Sigmoid colon (tissue), 7 donors: ENCODE data around the gene CPS1. TPM values are rescaled to one million over a fixed set of nuclear protein-coding genes. Genes with fewer than 3 reads are reported as not detected.

Source experiments
- DNase-seq: peaks from one replicate; pipeline ENCODE4 v3.0.0-alpha.2; 2019
- H3K27ac ChIP-seq, 4 donors: fragments of 200-600 bp; sonication (generic); one replicate each; pipeline ENCODE4 v1.5.1; 2016 to 2019; ENCODE audit warnings: mild to moderate bottlenecking in 1 of 4
- H3K27me3 ChIP-seq, 3 donors: fragments of 200-600 bp; sonication (generic); one replicate each; pipeline ENCODE4 v1.5.1; 2019; ENCODE audit warnings: mild to moderate bottlenecking in 1 of 3
- H3K36me3 ChIP-seq, 4 donors: fragments of 200-600 bp; sonication (generic); one replicate each; pipeline ENCODE4 v1.5.1; 2016 to 2019
- H3K4me1 ChIP-seq, 4 donors: fragments of 200-600 bp; sonication (generic); one replicate each; pipeline ENCODE4 v1.5.1; 2017 to 2019
- H3K4me3 ChIP-seq, 4 donors: fragments of 200-600 bp; sonication (generic); one replicate each; pipeline ENCODE4 v1.5.1; 2017 to 2019; ENCODE audit warnings: mild to moderate bottlenecking in 2 of 4, moderate library complexity in 1 of 4
- H3K9me3 ChIP-seq, 4 donors: fragments of 200-600 bp in 3 of 4; sonication (generic) in 3 of 4; one replicate each; pipeline versions ENCODE4 v1.5.1 to v1.6.1; 2013 to 2019
- EP300 ChIP-seq, 4 donors: sonication (generic); formaldehyde crosslinking; IDR thresholded peaks; one replicate each; pipeline ENCODE4 v1.6.1; 2017; ENCODE audit warnings: antibody characterized with exemption in 4 of 4
- POLR2A ChIP-seq, 2 donors: fragments of 450-650 bp; IDR thresholded peaks; one replicate each; pipeline ENCODE4 v1.6.1; 2016; ENCODE audit warnings: antibody characterized with exemption in 2 of 2, mild to moderate bottlenecking in 2 of 2, moderate library complexity in 2 of 2
- POLR2AphosphoS5 ChIP-seq, 4 donors: sonication (generic); formaldehyde crosslinking; IDR thresholded peaks; one replicate each; pipeline ENCODE4 v1.6.1; 2017; ENCODE audit warnings: antibody characterized with exemption in 4 of 4
- WGBS, 2 donors: extraction: QIAGEN DNeasy Blood & Tissue Kit; methylation state at CpG; one replicate each; pipeline ENCODE4 v1.1.7; 2013; 5-methylcytosine and 5-hydroxymethylcytosine counted together
- intact Hi-C: fragments of 100-400 bp; cut with DNase I; formaldehyde crosslinking; loops from one replicate; pipeline ENCODE4 v1.15.1; 2023
- polyA plus RNA-seq, 3 donors: library from polyadenylated mRNA; stranded (reverse); fragments of 200-250 nt; gene quantifications; one replicate each; pipeline ENCODE4 v1.2.3, GENCODE V29; 2013
- total RNA-seq, 4 donors: library from RNA; depleted of rRNA; stranded (reverse); fragments of >200 nt; gene quantifications; one replicate each; pipeline ENCODE4 v1.1.0, GENCODE V29; 2016
- TF ChIP-seq, protein P1 (sequence below), 4 experiments: fragments of 450-650 bp in 3 of 4; fragments of 200-600 bp in 1 of 4; IDR thresholded peaks; one replicate each; pipeline ENCODE4 v1.5.1; 2016 to 2019; ENCODE audit warnings: antibody characterized with exemption in 4 of 4, mild to moderate bottlenecking in 3 of 4, moderate library complexity in 2 of 4
- donor health status: healthy with polysubstance abuse.
- donor health status: Bipolar disorder and iron deficiency.
- donor health status: healthy.

CPS1 gene
- total and polyA plus RNA-seq, 7 donors = 0.29 to 2.9 (median 2.2) TPM; not detected in 2

GRCh38 chr2:210713122-210713521 is 156.7 kb downstream of the CPS1 start:
- H3K27me3 ChIP-seq = no peaks in the 10 kb centered on the region
- no peak for DNase-seq
- no peak overlapping the region for H3K4me3 ChIP-seq
- no peaks in the 10 kb centered on the region for H3K36me3 ChIP-seq
- H3K9me3 ChIP-seq = no peaks in the 10 kb centered on the region
- intact Hi-C loops = no loop called here
- TF ChIP-seq, protein P1, sequence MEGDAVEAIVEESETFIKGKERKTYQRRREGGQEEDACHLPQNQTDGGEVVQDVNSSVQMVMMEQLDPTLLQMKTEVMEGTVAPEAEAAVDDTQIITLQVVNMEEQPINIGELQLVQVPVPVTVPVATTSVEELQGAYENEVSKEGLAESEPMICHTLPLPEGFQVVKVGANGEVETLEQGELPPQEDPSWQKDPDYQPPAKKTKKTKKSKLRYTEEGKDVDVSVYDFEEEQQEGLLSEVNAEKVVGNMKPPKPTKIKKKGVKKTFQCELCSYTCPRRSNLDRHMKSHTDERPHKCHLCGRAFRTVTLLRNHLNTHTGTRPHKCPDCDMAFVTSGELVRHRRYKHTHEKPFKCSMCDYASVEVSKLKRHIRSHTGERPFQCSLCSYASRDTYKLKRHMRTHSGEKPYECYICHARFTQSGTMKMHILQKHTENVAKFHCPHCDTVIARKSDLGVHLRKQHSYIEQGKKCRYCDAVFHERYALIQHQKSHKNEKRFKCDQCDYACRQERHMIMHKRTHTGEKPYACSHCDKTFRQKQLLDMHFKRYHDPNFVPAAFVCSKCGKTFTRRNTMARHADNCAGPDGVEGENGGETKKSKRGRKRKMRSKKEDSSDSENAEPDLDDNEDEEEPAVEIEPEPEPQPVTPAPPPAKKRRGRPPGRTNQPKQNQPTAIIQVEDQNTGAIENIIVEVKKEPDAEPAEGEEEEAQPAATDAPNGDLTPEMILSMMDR (IDR thresholded peaks at IDR 0.05) = no peak
- 41 to 91% methylated on average over 2 of the region's 2 CpGs for WGBS, 2 donors
- H3K4me1 ChIP-seq = no peaks in the 10 kb centered on the region
- H3K27ac ChIP-seq = no peak overlapping the region

- Histone ChIP-seq H3K4me1 (no peaks in the 10 kb centered on the region), H3K4me3 (no peak overlapping the region), H3K9me3 (no peaks in the 10 kb centered on the region), H3K27me3 (no peaks in the 10 kb centered on the region), H3K36me3 (no peaks in the 10 kb centered on the region), H3K27ac (no peak overlapping the region)
- DNase-seq = no peak
- no peak for TF ChIP-seq POLR2A (IDR thresholded peaks at IDR 0.05)
- TF ChIP-seq, protein P1 (IDR thresholded peaks at IDR 0.05) = no peak
- no peak for TF ChIP-seq POLR2AphosphoS5 (IDR thresholded peaks at IDR 0.05)
- TF ChIP-seq EP300 (IDR thresholded peaks at IDR 0.05) = no peak
- intact Hi-C loops = no loop called here
- 77 to 88% methylated on average over 5 of the region's 5 CpGs for WGBS, 2 donors
These were observed 159.2 kb downstream of the CPS1 start for GRCh38 chr2:210715560-210716082.

DNA sequence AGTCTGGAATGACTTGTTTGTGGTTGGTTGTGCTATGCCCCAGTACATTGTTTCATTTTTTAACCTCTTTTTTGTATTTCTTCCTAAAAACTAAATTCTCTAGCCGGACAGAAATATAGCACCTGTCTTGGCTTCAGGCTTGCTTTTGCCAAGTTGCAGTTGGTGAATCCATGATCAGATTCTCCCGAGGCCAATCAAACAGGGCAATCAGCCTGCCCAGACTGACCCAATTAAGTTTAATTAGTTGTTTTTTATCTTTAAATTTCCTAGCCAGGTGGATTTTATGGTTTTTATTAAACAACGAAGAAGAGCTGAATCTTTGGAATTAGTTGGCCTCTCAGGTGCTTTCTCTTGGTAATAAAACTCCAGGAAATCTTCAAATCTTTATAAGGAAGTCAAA is 162.1 kb downstream of the CPS1 start:
- intact Hi-C loops = no loop called here
- Histone ChIP-seq H3K36me3 (no peaks in the 10 kb centered on the region), H3K4me1 (no peaks in the 10 kb centered on the region), H3K4me3 (no peak overlapping the region), H3K27me3 (no peaks in the 10 kb centered on the region), H3K27ac (no peak overlapping the region), H3K9me3 (no peaks in the 10 kb centered on the region)
- 15 to 62% methylated on average over 3 of the region's 3 CpGs for WGBS, 2 donors
- no peak for DNase-seq
- TF ChIP-seq, protein P1 (IDR thresholded peaks at IDR 0.05) = no peak
- TF ChIP-seq POLR2AphosphoS5 (IDR thresholded peaks at IDR 0.05) (no peak), EP300 (IDR thresholded peaks at IDR 0.05) (no peak), POLR2A (IDR thresholded peaks at IDR 0.05) (no peak)

DNA sequence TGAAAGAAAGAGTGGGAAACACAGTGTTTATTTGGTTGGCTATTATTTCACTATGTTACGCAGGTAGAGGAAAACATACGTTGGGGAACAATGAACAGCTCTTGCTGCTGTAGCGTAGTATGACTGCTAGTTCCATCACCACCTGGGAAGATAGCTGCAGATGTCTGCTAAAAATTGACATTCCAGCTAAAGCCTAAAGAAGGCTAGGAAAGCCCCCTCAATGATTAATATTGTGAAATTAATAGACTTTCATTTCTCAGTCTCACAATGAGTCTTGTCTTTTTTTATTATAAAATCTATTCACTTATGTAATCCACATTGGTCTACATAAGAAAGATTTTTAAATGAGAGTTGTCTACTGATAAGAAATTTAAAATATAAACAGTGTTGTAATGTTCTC is 165.7 kb downstream of the CPS1 start:
- H3K4me3 ChIP-seq = no peak overlapping the region
- no peak overlapping the region for H3K27ac ChIP-seq
- H3K27me3 ChIP-seq = no peaks in the 10 kb centered on the region
- 88 to 94% methylated on average over 3 of the region's 3 CpGs for WGBS, 2 donors
- no peaks in the 10 kb centered on the region for H3K4me1 ChIP-seq
- DNase-seq = no peak
- TF ChIP-seq POLR2A (IDR thresholded peaks at IDR 0.05) = no peak
- intact Hi-C loops = no loop called here
- H3K36me3 ChIP-seq = no peaks in the 10 kb centered on the region
- H3K9me3 ChIP-seq = no peaks in the 10 kb centered on the region

DNA sequence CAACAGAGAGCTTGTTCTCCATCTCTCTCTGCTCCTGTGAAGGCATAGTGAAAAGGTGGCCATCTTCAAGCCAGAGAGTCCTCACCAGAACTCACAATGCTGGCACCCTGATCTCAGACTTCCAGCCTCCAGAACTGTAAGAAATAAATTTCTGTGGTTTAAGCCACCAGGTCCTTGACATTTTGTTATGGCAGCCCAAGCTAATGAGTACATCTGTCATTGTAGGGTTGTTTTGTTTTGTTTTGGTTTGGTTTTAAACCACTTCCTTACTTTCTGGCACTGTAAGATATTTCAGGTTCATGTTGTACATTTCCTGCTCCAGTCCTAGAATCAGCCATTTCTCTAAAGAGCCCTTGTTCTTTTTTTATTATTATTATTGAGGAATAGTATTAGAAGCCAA is 171.2 kb downstream of the CPS1 start:
- H3K4me1 ChIP-seq = no peaks in the 10 kb centered on the region
- intact Hi-C loops = no loop called here
- no peak for TF ChIP-seq POLR2A (IDR thresholded peaks at IDR 0.05)
- TF ChIP-seq, protein P1 (IDR thresholded peaks at IDR 0.05) = no peak
- no peak for TF ChIP-seq POLR2AphosphoS5 (IDR thresholded peaks at IDR 0.05)
- no peak for TF ChIP-seq EP300 (IDR thresholded peaks at IDR 0.05)
- H3K27me3 ChIP-seq = no peaks in the 10 kb centered on the region
- no peak overlapping the region for H3K27ac ChIP-seq
- no peaks in the 10 kb centered on the region for H3K9me3 ChIP-seq
- DNase-seq = no peak
- no peak overlapping the region for H3K4me3 ChIP-seq
- no peaks in the 10 kb centered on the region for H3K36me3 ChIP-seq

Other genes with a start within 250 kb of the CPS1 start
- gene MYL1, start 241.4 kb upstream of the CPS1 start, total RNA-seq = not detected
- gene MYL1, start 241.4 kb upstream of the CPS1 start, polyA plus RNA-seq = 1 to 10 TPM in 1 of 3 donors, not detected in 2; 4.8 TPM
- 10 to 100 TPM; 37.7 to 60.6 (median 49.3) TPM for gene LANCL1, start 79.8 kb upstream of the CPS1 start, total RNA-seq
- 10 to 100 TPM in 1 of 3 donors, 1 to 10 TPM in 2; 9.6 to 13.5 (median 9.7) TPM for gene LANCL1, start 79.8 kb upstream of the CPS1 start, polyA plus RNA-seq